Measurements from ENCODE around the gene PXK.

- TF ChIP-seq USF1 (IDR thresholded peaks at IDR 0.05; ENCODE audit: borderline replicate concordance, extremely low read length, insufficient read depth, low read depth, low read length): no peak
- TF ChIP-seq SIN3A (IDR thresholded peaks at IDR 0.05; ENCODE audit: low read depth, low read length): no peak
- TF ChIP-seq CTCF (IDR thresholded peaks at IDR 0.05 in 2 of 3, conservative IDR thresholded peaks at IDR 0.05 in 1 of 3; ENCODE audit: control insufficient read depth in 2 of 3, extremely low read depth in 1 of 3, insufficient read depth in 1 of 3, low read depth in 3 of 3, low read length in 3 of 3): no peak
- TF ChIP-seq NKRF (conservative IDR thresholded peaks at IDR 0.05): no peak
- no peak for TF ChIP-seq RAD21 (IDR thresholded peaks at IDR 0.05; ENCODE audit: insufficient read depth, low read depth, low read length)
- no peak for TF ChIP-seq USF2 (IDR thresholded peaks at IDR 0.05; ENCODE audit: borderline replicate concordance, low read depth, low read length)
- no peak for TF ChIP-seq ASH2L (IDR thresholded peaks at IDR 0.05; ENCODE audit: borderline replicate concordance, low read depth)
Measured at GRCh38 chr3:58336135-58336882, 3.6 kb downstream of the PXK start.
